ENCODE results near the gene MORC3.

Gene MORC3

GRCh38 chr21:36403713-36404112 is 83.7 kb downstream of the MORC3 start:
- no peak for TF ChIP-seq CTCF (IDR thresholded peaks at IDR 0.05)

- no peak for TF ChIP-seq CTCF (IDR thresholded peaks at IDR 0.05)
These were observed 88.6 kb downstream of the MORC3 start for GRCh38 chr21:36408568-36408967.

- no peak for TF ChIP-seq CTCF (IDR thresholded peaks at IDR 0.05)
These were observed 91.3 kb downstream of the MORC3 start for GRCh38 chr21:36411301-36411700.

- TF ChIP-seq CTCF (IDR thresholded peaks at IDR 0.05) = no peak
These were observed 92.9 kb downstream of the MORC3 start for GRCh38 chr21:36412916-36413315.

- TF ChIP-seq CTCF (IDR thresholded peaks at IDR 0.05) = no peak
These were observed 95.4 kb downstream of the MORC3 start for GRCh38 chr21:36415375-36415774.

GRCh38 chr21:36419241-36419640 is 99.2 kb downstream of the MORC3 start:
- TF ChIP-seq CTCF (IDR thresholded peaks at IDR 0.05) = no peak

- peak; percentile 66 for TF ChIP-seq CTCF (IDR thresholded peaks at IDR 0.05)
These were observed 100.0 kb downstream of the MORC3 start for GRCh38 chr21:36419996-36420395.

- TF ChIP-seq CTCF (IDR thresholded peaks at IDR 0.05) = no peak
These were observed 100.8 kb downstream of the MORC3 start for GRCh38 chr21:36420571-36421339.

Measured in LNCAP (cell line).